Smooth muscle cell (in vitro differentiated cells): Measurements from ENCODE around the gene ADAMTS2. TPM values are rescaled to one million over a fixed set of nuclear protein-coding genes. Genes with fewer than 3 reads are reported as not detected.

Experiments
- DNase-seq: peaks from one replicate; lab custom pipeline; 2025; ENCODE audit not compliant: unreplicated experiment; lab: John Stamatoyannopoulos, UW
- H2AFZ ChIP-seq: fragments of 200-600 bp; sonication (generic); 2 replicates; pipeline ENCODE4 v1.6.0; 2016; ENCODE audit warnings: antibody characterized with exemption, low read depth, mild to moderate bottlenecking
- H3F3A ChIP-seq: fragments of 200-600 bp; sonication (generic); 2 replicates; pipeline ENCODE4 v1.6.0; 2017; ENCODE audit warnings: antibody characterized with exemption, low read depth
- H3K27ac ChIP-seq: fragments of 200-600 bp; sonication (generic); 2 replicates; pipeline ENCODE4 v1.5.1; 2016; ENCODE audit warnings: low read depth, mild to moderate bottlenecking
- H3K27me3 ChIP-seq: fragments of 200-600 bp; sonication (generic); 2 replicates; pipeline ENCODE4 v1.6.1; 2016; ENCODE audit warnings: low read depth, mild to moderate bottlenecking
- H3K36me3 ChIP-seq: fragments of 200-600 bp; sonication (generic); 2 replicates; pipeline ENCODE4 v1.5.1; 2016; ENCODE audit warnings: low read depth
- H3K4me1 ChIP-seq: fragments of 200-600 bp; sonication (generic); 2 replicates; pipeline ENCODE4 v1.5.1; 2016; ENCODE audit warnings: low read depth
- H3K4me2 ChIP-seq: fragments of 200-600 bp; sonication (generic); 2 replicates; pipeline ENCODE4 v1.6.0; 2016; ENCODE audit warnings: mild to moderate bottlenecking
- H3K4me3 ChIP-seq: fragments of 200-600 bp; sonication (generic); 2 replicates; pipeline ENCODE4 v1.5.1; 2016; ENCODE audit warnings: mild to moderate bottlenecking
- H3K79me2 ChIP-seq: fragments of 200-600 bp; sonication (generic); 2 replicates; pipeline ENCODE4 v1.6.0; 2016; ENCODE audit warnings: low read depth, mild to moderate bottlenecking
- H3K9ac ChIP-seq: fragments of 200-600 bp; sonication (generic); 2 replicates; pipeline ENCODE4 v1.6.0; 2016; ENCODE audit warnings: low read depth
- H3K9me3 ChIP-seq: fragments of 200-600 bp; sonication (generic); replicated peaks from 2 replicates; pipeline ENCODE4 v1.5.1; 2016; ENCODE audit warnings: low read depth
- H4K20me1 ChIP-seq: fragments of 200-600 bp; sonication (generic); 2 replicates; pipeline ENCODE4 v1.6.0; 2016; ENCODE audit warnings: low read depth
- WGBS: methylation state at CpG from one replicate; pipeline ENCODE4 v1.1.7; 2016; ENCODE audit warnings: low lambda C conversion rate; 5-methylcytosine and 5-hydroxymethylcytosine counted together
- polyA plus RNA-seq: library from polyadenylated mRNA; unstranded; fragments of >200 nt; fragmentation: Nextera tagmentation; extraction: Ambion mirVana; gene quantifications from 2 replicates; pipeline ENCODE4 v1.2.1, GENCODE V29; 2016
- total RNA-seq: library from RNA; depleted of rRNA; stranded (reverse); fragments of >200 nt; gene quantifications from 2 replicates; pipeline ENCODE4 v1.2.3, GENCODE V29; 2014
- TF ChIP-seq, protein P1 (sequence below): fragments of 200-600 bp; sonication (generic); IDR thresholded peaks from 2 replicates; pipeline ENCODE4 v1.5.1; 2017; ENCODE audit warnings: borderline replicate concordance, mild to moderate bottlenecking, antibody characterized with exemption; ENCODE audit not compliant: insufficient read depth, poor library complexity, severe bottlenecking

Gene ADAMTS2
- total and polyA plus RNA-seq, 2 experiments from 2014 or later, result 22.8 to 37.5 TPM

DNA sequence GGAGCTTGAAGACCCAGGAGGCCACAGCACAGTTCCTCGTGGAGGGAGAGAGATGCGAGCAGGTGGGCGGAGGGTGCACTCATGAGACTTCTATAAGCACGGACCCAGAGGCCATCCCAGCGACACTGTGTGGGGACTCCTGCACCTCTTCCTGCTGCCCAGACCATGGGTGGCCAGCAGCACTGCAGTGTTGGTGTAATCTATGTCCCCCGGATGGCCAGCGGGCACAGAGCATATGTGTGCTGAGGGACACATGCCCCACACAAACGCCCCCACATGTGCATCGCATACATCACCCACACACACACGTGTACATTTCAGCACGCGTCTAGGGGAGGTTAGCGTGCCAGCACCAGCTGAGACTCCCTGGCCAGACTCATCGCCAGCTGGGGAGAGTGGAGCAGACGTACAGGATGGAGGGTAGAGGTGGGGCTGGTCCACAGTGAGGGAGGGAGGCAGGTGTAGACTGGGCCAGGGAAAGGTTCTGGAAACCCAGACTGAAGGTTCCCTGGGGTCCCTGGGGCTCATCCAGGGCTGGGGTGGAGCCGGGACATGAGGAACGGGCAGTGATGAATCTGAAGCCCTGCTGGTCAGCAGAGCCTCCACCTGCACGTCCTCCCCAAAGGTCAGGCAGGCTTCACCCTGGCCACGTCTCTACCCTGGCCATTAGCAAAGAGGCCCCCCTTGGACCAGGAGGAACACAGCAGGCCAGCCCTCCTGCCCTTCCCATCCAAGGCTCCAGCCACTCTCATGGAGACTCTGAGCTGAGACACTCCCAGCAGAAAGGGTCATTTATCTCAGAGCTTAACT, 27.6 kb downstream of the ADAMTS2 start:
- TF ChIP-seq, protein P1, sequence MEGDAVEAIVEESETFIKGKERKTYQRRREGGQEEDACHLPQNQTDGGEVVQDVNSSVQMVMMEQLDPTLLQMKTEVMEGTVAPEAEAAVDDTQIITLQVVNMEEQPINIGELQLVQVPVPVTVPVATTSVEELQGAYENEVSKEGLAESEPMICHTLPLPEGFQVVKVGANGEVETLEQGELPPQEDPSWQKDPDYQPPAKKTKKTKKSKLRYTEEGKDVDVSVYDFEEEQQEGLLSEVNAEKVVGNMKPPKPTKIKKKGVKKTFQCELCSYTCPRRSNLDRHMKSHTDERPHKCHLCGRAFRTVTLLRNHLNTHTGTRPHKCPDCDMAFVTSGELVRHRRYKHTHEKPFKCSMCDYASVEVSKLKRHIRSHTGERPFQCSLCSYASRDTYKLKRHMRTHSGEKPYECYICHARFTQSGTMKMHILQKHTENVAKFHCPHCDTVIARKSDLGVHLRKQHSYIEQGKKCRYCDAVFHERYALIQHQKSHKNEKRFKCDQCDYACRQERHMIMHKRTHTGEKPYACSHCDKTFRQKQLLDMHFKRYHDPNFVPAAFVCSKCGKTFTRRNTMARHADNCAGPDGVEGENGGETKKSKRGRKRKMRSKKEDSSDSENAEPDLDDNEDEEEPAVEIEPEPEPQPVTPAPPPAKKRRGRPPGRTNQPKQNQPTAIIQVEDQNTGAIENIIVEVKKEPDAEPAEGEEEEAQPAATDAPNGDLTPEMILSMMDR, result no peak
- Histone ChIP-seq H3K27ac (no peak overlapping the region), H3K4me1 (no peaks in the 10 kb centered on the region), H3K4me2 (no peak overlapping the region), H4K20me1 (peaks cover 16% of the 10 kb centered on the region), H3K79me2 (no peaks in the 10 kb centered on the region), H3K36me3 (no peaks in the 10 kb centered on the region), H3K9ac (no peak overlapping the region), H3K9me3 (no peaks in the 10 kb centered on the region), H3K4me3 (no peak overlapping the region), H3K27me3 (no peaks in the 10 kb centered on the region), H2AFZ (no peak overlapping the region), H3F3A (no peaks in the 10 kb centered on the region)
- no peak for DNase-seq
- 93% methylated on average over 19 of the region's 19 CpGs for WGBS

DNA sequence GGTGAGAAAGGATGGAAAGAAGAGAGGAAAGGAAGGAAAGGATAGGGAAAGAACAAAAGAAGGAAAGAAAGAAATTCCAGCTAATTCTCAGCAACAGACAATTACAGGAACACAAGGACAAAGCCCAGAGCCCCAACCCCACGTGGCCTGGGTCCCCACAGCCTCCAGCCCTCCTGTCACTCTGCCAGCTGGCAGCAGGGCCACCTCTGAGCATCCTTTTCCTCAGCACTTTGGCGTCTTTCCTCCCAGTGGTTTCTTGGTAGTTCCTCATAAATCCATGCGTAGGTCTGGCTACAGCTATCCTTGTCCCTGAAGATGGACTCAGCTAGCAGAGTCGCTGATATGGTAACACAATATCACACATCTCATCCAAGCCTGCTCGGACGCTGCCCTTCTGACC, 28.3 kb downstream of the ADAMTS2 start:
- H4K20me1 ChIP-seq, result peaks cover 12% of the 10 kb centered on the region
- H3K9me3 ChIP-seq, result no peaks in the 10 kb centered on the region
- no peak for DNase-seq
- TF ChIP-seq, protein P1, result no peak
- no peak overlapping the region for H3K4me2 ChIP-seq
- no peak overlapping the region for H3K27ac ChIP-seq
- no peak overlapping the region for H3K4me3 ChIP-seq
- 92% methylated on average over 6 of the region's 6 CpGs for WGBS
- no peak overlapping the region for H3K9ac ChIP-seq
- H3K27me3 ChIP-seq, result no peaks in the 10 kb centered on the region
- no peaks in the 10 kb centered on the region for H3K79me2 ChIP-seq
- no peaks in the 10 kb centered on the region for H3K36me3 ChIP-seq
- H3F3A ChIP-seq, result no peaks in the 10 kb centered on the region
- H2AFZ ChIP-seq, result no peak overlapping the region
- H3K4me1 ChIP-seq, result no peaks in the 10 kb centered on the region

DNA sequence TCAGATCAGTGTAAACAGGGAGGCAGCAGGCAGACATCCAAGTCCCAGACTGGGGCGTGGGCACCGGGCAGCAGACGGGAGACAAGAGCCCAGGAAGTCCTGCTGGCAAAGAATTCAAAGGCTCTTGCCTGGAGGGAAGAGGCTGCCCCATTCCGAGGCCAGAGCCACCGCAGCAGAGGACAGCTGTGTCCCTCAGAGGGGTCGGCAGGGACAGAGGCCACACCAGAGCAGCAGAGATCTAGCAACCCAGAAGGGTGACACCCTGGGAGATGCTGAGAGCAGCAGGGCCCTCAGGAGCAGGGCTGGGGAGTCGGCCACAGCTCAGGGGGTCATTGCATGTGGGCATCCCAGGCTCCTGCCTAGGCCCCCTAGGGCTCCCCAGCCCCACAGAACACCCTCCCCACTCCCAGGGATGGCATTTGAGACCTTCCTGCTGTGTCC, 29.1 kb downstream of the ADAMTS2 start:
- Histone ChIP-seq H3K9ac (no peak overlapping the region), H3K27ac (no peak overlapping the region), H2AFZ (no peak overlapping the region), H3K4me2 (no peak overlapping the region), H3K9me3 (no peaks in the 10 kb centered on the region), H3K36me3 (no peaks in the 10 kb centered on the region), H3F3A (no peaks in the 10 kb centered on the region), H3K4me1 (no peaks in the 10 kb centered on the region), H4K20me1 (peaks cover 10% of the 10 kb centered on the region), H3K27me3 (no peaks in the 10 kb centered on the region), H3K4me3 (no peak overlapping the region), H3K79me2 (no peaks in the 10 kb centered on the region)
- WGBS, result 94% methylated on average over 7 of the region's 7 CpGs
- TF ChIP-seq, protein P1, result no peak
- DNase-seq, result no peak
